ENCODE data around the gene COL17A1.

Gene COL17A1

DNA sequence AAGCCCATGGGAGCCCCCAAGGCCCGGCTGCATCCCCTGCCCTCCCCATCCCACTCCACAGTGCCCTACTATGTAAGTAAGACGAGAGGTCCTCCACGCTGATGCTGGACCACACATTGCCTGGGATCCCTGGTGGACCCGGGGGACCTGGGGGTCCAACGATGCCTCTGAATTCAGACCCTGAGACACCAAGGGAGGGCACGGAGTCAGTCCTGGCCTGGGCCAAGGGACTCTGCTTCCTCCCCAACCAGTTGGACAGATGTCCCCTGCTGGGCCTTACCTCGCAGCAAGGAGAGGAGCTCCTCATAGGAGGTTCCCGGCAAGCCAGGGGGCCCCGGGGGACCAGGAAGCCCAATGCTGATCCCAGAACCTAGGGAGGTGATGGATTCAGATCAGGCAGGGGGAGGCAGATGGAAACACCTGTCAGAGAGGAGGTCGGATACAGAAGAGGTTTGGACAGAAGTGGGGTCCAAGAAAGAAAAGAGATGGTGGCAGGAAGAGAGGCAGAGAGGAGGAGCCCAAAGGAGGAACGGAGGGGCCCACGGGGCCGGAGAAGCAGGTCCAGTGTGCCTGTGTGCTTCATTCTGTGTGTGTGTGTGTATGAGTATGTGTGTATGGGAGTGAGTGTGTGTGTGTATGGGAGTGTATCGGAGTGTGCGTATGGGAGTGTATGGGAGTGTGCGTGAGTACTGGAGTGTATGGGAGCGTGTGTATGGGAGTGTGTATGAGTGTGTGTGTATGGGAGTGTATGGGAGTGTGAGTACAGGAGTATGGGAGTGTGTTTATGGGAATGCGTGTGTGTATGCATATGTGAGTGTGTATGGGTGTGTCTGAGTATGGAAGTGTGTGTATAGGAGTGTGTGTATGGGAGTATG is 50.2 kb downstream of the COL17A1 start:
- TF ChIP-seq, protein P1, sequence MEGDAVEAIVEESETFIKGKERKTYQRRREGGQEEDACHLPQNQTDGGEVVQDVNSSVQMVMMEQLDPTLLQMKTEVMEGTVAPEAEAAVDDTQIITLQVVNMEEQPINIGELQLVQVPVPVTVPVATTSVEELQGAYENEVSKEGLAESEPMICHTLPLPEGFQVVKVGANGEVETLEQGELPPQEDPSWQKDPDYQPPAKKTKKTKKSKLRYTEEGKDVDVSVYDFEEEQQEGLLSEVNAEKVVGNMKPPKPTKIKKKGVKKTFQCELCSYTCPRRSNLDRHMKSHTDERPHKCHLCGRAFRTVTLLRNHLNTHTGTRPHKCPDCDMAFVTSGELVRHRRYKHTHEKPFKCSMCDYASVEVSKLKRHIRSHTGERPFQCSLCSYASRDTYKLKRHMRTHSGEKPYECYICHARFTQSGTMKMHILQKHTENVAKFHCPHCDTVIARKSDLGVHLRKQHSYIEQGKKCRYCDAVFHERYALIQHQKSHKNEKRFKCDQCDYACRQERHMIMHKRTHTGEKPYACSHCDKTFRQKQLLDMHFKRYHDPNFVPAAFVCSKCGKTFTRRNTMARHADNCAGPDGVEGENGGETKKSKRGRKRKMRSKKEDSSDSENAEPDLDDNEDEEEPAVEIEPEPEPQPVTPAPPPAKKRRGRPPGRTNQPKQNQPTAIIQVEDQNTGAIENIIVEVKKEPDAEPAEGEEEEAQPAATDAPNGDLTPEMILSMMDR (IDR thresholded peaks at IDR 0.05; ENCODE audit: low read depth, low read length) = no peak
- no peak for DNase-seq (ENCODE audit: low read depth in 2 of 2)
- H3K4me3 ChIP-seq (replicated peaks in 1 of 2; ENCODE audit: low read depth in 2 of 2, low read length in 2 of 2) = no peak overlapping the region

DNA sequence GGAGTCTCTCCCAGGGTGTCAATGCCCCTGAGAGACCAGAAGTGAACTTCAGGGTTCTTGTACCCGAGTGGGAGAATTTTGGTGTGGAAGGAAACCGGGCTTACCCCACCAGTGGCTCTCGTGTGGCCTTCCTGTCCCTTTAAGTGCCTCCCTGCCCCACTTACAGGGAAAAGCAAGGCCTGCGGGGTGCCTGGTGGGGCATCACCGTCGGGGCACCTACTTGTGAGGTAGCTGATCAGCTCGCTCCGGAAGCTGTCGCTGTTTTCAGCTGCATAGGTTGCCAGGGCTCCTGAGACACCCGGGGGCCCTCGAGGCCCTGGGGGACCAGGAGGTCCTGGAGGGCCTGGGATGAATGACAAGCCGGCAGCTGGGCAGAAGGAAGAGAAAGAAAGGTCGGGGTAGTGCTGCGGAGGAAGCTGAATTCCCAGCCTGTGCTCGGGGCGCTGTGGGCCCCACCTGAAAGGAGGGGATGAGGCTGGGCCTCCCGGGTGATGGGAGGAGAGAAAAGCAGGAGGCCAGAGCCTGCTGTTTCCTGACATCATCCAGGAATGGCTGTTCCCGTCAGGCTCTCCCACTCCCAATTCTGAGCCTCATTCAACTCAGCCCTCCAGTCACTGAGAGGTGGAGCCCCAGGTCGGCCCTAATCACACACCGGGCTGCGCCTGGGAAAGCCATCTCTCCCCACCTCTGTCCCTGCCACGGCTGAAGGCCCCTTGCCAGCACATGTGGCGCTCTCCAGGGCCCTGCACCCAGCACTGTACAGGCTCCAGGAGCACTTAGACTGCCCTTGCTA is 51.1 kb downstream of the COL17A1 start:
- TF ChIP-seq, protein P1 (IDR thresholded peaks at IDR 0.05; ENCODE audit: low read depth, low read length) = no peak
- H3K4me3 ChIP-seq (replicated peaks in 1 of 2; ENCODE audit: low read depth in 2 of 2, low read length in 2 of 2) = no peak overlapping the region
- no peak for DNase-seq (ENCODE audit: low read depth in 2 of 2)

DNA sequence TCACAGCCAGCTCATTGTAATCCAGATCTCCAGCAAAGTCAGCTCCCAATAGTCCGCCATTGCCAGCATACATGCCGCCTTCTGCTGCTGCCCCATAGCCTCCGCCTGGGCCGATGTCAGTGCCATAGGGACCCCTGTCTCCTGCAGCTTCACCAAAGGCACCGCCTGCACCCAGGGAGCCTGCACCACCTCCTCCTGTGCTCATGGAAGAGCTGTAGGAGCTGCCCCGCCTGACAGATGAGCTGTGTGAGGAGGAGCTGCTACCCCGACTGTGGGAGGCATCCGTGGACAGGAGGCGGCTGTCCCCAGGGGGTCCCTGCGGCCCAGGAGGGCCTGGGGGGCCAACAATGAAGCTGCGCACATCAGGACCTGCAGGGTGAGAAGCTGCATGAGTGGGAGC is 51.7 kb downstream of the COL17A1 start:
- no peak overlapping the region for H3K4me3 ChIP-seq (replicated peaks in 1 of 2; ENCODE audit: low read depth in 2 of 2, low read length in 2 of 2)
- TF ChIP-seq, protein P1 (IDR thresholded peaks at IDR 0.05; ENCODE audit: low read depth, low read length) = no peak
- no peak for DNase-seq (ENCODE audit: low read depth in 2 of 2)

DNA sequence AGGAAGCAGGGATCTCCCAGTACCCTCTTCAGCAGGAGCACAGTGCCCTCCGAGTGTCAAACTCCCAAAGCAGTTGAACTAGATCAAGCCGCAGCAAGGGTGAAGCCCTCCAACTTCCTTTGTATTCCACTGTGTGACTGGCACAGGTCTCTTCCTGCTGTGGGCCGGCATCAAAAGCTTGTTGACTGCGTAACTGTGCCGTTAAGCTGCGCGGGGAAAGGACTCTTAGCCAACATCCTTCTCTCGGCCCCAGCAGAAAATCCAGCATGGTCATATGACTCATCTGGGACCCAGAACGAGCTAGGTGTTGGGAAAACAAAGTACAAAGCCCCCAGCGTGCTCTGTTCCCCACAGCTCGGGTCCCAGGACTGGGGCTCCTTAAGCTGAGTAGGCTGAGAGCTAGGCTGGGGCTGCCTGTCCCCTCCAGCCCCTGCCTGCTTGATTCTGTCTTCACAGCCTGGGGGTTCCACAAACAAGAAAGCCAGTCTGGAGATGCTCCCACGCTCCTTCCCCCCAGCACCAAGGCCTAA is 52.2 kb downstream of the COL17A1 start:
- DNase-seq (ENCODE audit: low read depth in 2 of 2) = no peak
- no peak overlapping the region for H3K4me3 ChIP-seq (replicated peaks in 1 of 2; ENCODE audit: low read depth in 2 of 2, low read length in 2 of 2)
- TF ChIP-seq, protein P1 (IDR thresholded peaks at IDR 0.05; ENCODE audit: low read depth, low read length) = no peak

DNA sequence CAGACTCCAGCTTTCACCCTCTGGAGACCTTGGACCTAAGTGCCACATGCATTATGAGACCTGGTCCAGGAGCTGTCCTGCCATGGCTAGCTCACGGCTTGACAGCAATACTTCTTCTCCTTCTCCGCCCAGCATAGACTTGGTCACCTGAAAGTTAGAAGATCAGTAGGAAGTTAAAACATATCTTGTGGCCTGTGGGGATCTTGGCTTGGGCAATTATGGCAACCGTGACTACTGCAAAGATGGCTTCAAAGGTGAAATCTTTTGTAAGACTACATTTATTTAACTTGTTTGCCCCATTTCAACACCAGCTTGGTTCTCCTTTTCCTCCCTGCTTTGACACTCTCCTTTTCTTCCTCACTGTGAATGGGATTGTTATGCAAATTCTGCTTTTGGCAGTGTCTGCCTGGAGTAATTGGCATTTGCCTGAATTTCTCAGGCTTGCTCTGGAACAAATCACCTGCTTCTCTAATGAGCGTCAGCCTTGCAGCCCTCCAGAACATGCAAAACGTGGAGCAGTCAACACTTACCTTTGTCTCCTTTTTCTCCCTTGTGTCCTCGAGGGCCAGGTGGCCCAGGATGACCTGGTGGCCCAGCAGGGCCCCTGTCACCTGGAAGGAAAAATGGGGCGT is 53.4 kb downstream of the COL17A1 start:
- DNase-seq (ENCODE audit: low read depth in 2 of 2) = no peak
- H3K4me3 ChIP-seq (replicated peaks in 1 of 2; ENCODE audit: low read depth in 2 of 2, low read length in 2 of 2) = no peak overlapping the region
- TF ChIP-seq, protein P1 (IDR thresholded peaks at IDR 0.05; ENCODE audit: low read depth, low read length) = no peak

DNA sequence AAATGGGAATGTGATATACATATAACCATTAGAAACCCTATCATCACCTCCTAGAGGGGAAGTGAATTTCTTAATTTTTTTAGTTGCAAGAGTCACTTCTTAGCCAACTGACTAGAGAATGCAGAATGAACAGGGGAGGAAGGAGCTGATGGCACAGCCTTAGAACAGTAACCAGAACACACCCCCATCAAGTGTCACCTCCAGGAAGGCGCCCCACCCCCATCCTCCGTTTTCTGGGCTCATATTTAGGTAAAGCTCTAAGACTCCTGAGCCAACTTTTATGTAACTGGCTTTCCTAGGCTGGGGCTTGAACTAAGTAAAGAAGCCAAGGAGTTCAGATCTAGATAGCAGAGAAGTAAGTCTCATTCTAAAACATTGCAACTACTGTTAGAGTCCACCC is 54.0 kb downstream of the COL17A1 start:
- TF ChIP-seq, protein P1 (IDR thresholded peaks at IDR 0.05; ENCODE audit: low read depth, low read length) = no peak
- no peak for DNase-seq (ENCODE audit: low read depth in 2 of 2)
- H3K4me3 ChIP-seq (replicated peaks in 1 of 2; ENCODE audit: low read depth in 2 of 2, low read length in 2 of 2) = no peak overlapping the region

All from cardiac fibroblast (primary cell).